KMS-11 (cell line): Measurements from ENCODE around the gene DELE1.

Experiments
- H2AFZ ChIP-seq: fragments of 200-600 bp; sonication (generic); 2 replicates; pipeline ENCODE4 v1.6.1; 2016; ENCODE audit warnings: antibody characterized with exemption, mixed run types, low read depth
- H3K27ac ChIP-seq: fragments of 200-600 bp; sonication (generic); 2 replicates; pipeline ENCODE4 v1.6.1; 2016; ENCODE audit warnings: mild to moderate bottlenecking, mixed run types
- H3K27me3 ChIP-seq: fragments of 200-600 bp; sonication (generic); 2 replicates; pipeline ENCODE4 v1.6.1; 2017; ENCODE audit warnings: mild to moderate bottlenecking, low read depth, mixed run types, moderate library complexity; ENCODE audit not compliant: insufficient read depth
- H3K36me3 ChIP-seq: fragments of 200-600 bp; sonication (generic); 2 replicates; pipeline ENCODE4 v1.6.1; 2017; ENCODE audit warnings: mild to moderate bottlenecking, mixed run types; ENCODE audit not compliant: insufficient read depth
- H3K4me1 ChIP-seq: fragments of 200-600 bp; sonication (generic); 2 replicates; pipeline ENCODE4 v1.6.1; 2016; ENCODE audit warnings: mild to moderate bottlenecking, low read depth, mixed run types; ENCODE audit not compliant: poor library complexity, severe bottlenecking
- H3K4me2 ChIP-seq: fragments of 200-600 bp; sonication (generic); 2 replicates; pipeline ENCODE4 v1.7.0; 2016; ENCODE audit warnings: mild to moderate bottlenecking, mixed run types
- H3K4me3 ChIP-seq: fragments of 200-600 bp; sonication (generic); IDR thresholded peaks from 2 replicates; pipeline ENCODE4 v1.6.1; 2017; ENCODE audit warnings: low read depth, low read length, mixed read lengths; ENCODE audit not compliant: insufficient read depth
- H3K79me2 ChIP-seq: fragments of 200-600 bp; sonication (generic); 2 replicates; pipeline ENCODE4 v1.6.1; 2016; ENCODE audit warnings: low read depth, mixed run types; ENCODE audit not compliant: insufficient read depth
- H3K9ac ChIP-seq: fragments of 200-600 bp; sonication (generic); 2 replicates; pipeline ENCODE4 v1.6.1; 2016; ENCODE audit warnings: mild to moderate bottlenecking, mixed run types
- H4K20me1 ChIP-seq: fragments of 200-600 bp; sonication (generic); 2 replicates; pipeline ENCODE4 v1.6.1; 2016; ENCODE audit warnings: mild to moderate bottlenecking, mixed run types; ENCODE audit not compliant: insufficient read depth
- TF ChIP-seq, protein P1 (sequence below): fragments of 200-600 bp; sonication (generic); conservative IDR thresholded peaks from 2 replicates; pipeline ENCODE4 v1.6.1; 2017; ENCODE audit warnings: low read depth, mild to moderate bottlenecking, antibody characterized with exemption, low read length, moderate library complexity, mixed read lengths

Gene DELE1

DNA sequence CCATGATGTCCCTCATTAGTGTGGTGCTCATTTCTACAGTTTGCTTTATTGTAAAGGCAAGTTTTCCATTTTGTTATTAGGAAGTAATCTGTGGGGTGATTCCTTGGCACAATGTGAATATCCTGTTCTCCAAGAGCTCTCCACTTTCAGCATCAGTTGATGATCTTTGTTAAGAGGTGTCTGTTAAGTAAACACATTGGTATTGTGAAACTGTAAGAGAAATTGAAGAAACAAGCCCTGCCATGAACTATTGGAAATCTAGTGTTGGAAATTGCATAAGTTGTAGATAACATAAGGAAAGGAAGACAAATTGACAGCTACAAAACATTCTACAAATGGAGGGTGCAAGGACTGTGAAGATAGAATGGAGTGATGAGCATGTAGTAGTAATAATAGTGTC lies 62.4 kb downstream of the DELE1 start:
- TF ChIP-seq, protein P1, sequence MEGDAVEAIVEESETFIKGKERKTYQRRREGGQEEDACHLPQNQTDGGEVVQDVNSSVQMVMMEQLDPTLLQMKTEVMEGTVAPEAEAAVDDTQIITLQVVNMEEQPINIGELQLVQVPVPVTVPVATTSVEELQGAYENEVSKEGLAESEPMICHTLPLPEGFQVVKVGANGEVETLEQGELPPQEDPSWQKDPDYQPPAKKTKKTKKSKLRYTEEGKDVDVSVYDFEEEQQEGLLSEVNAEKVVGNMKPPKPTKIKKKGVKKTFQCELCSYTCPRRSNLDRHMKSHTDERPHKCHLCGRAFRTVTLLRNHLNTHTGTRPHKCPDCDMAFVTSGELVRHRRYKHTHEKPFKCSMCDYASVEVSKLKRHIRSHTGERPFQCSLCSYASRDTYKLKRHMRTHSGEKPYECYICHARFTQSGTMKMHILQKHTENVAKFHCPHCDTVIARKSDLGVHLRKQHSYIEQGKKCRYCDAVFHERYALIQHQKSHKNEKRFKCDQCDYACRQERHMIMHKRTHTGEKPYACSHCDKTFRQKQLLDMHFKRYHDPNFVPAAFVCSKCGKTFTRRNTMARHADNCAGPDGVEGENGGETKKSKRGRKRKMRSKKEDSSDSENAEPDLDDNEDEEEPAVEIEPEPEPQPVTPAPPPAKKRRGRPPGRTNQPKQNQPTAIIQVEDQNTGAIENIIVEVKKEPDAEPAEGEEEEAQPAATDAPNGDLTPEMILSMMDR, result no peak
- H2AFZ ChIP-seq, result no peak overlapping the region
- no peaks in the 10 kb centered on the region for H4K20me1 ChIP-seq
- H3K27ac ChIP-seq, result no peak overlapping the region
- H3K4me3 ChIP-seq, result no peak overlapping the region
- H3K9ac ChIP-seq, result no peak overlapping the region
- peaks cover 2% of the 10 kb centered on the region for H3K4me1 ChIP-seq
- no peaks in the 10 kb centered on the region for H3K36me3 ChIP-seq
- H3K27me3 ChIP-seq, result no peaks in the 10 kb centered on the region
- H3K79me2 ChIP-seq, result no peaks in the 10 kb centered on the region
- no peak overlapping the region for H3K4me2 ChIP-seq

DNA sequence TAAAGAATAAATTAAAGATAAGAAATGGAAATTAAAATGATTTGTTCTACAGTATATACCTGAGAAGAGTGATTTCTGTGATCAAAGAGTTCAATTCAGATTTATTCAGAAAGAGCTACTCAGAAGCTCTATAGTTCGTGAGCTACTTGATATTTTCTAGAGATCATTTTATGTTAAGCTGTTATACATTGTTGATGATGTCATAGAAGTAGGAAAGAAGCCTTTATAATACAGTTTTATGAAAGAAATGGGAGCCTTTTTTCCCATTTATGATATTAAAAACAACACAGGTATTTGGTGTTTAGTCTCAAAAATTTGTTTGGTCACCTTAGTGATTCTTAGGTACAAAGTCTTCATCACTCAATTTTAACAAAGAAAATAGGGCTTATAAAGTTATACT lies 66.0 kb downstream of the DELE1 start:
- Histone ChIP-seq H3K4me3 (no peak overlapping the region), H3K36me3 (no peaks in the 10 kb centered on the region), H3K4me1 (peaks cover 8% of the 10 kb centered on the region), H4K20me1 (no peaks in the 10 kb centered on the region), H3K27ac (no peak overlapping the region), H3K9ac (no peak overlapping the region), H3K27me3 (no peaks in the 10 kb centered on the region), H2AFZ (no peak overlapping the region), H3K4me2 (no peak overlapping the region), H3K79me2 (no peaks in the 10 kb centered on the region)
- TF ChIP-seq, protein P1, result no peak
